Glutamatergic neuron (in vitro differentiated cells): ENCODE measurements around the gene LGI1. TPM values are rescaled to one million over a fixed set of nuclear protein-coding genes. Genes with fewer than 3 reads are reported as not detected.

Source experiments
- DNase-seq: peaks from one replicate; pipeline ENCODE4 v3.0.0; 2022
- H3K27ac Mint-ChIP-seq: one replicate; pipeline ENCODE4 v1.8.0; 2020; ENCODE audit warnings: mild to moderate bottlenecking, mixed read lengths, inconsistent platforms; ENCODE audit not compliant: unreplicated experiment
- H3K27me3 Mint-ChIP-seq: one replicate; pipeline ENCODE4 v1.8.0; 2020; ENCODE audit warnings: mild to moderate bottlenecking, moderate library complexity, mixed read lengths, inconsistent platforms; ENCODE audit not compliant: unreplicated experiment
- H3K36me3 Mint-ChIP-seq: one replicate; pipeline ENCODE4 v1.8.0; 2020; ENCODE audit warnings: mild to moderate bottlenecking, mixed read lengths, inconsistent platforms; ENCODE audit not compliant: unreplicated experiment
- H3K4me1 Mint-ChIP-seq: one replicate; pipeline ENCODE4 v1.8.0; 2020; ENCODE audit warnings: mild to moderate bottlenecking, low read depth, mixed read lengths, inconsistent platforms; ENCODE audit not compliant: unreplicated experiment
- H3K4me3 Mint-ChIP-seq: one replicate; pipeline ENCODE4 v1.8.0; 2020; ENCODE audit warnings: mild to moderate bottlenecking, mixed read lengths, inconsistent platforms; ENCODE audit not compliant: unreplicated experiment
- H3K9me3 Mint-ChIP-seq: one replicate; pipeline ENCODE4 v1.8.0; 2020; ENCODE audit warnings: mild to moderate bottlenecking, moderate library complexity, mixed read lengths, inconsistent platforms; ENCODE audit not compliant: unreplicated experiment
- total RNA-seq: library from RNA; stranded (reverse); fragmentation: NEBNext Ultra II Directional; extraction: Animal tissue kit (Norgen Biotek cat#: 25700); gene quantifications from one replicate; pipeline ENCODE4 v1.2.1, GENCODE V29; 2021; ENCODE audit not compliant: unreplicated experiment
- TF ChIP-seq, protein P1 (sequence below): fragments of 200-600 bp; sonication (generic); IDR thresholded peaks from one replicate; pipeline ENCODE4 v1.5.0; 2021; ENCODE audit not compliant: partially characterized antibody, unreplicated experiment

Gene LGI1
- total RNA-seq, 1 donor from 2014 or later: 174 TPM

DNA sequence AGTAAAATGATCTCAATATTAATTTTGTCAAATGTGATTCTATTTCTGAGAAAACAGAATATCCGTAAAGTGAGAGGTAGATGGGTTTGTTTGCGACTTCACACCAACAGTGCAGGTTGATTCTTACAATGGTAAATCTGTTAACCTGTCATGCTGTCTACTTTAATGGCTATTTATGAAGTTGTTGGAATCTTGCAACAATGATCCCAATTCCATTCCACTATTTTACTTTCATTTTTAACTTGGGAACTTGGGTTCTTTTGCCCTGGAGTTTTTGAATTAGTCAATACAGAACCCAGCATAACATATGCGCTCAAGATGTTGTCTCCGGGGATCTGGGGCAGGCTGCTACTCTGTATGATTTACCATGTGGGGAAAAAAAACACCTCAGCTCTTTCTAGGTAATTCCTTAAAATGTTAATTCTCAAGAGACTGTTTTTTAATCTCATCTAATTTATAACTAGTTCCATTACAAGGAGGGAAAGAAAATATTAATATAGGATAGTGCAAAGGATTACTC lies 1.2 kb downstream of the LGI1 start:
- H3K36me3 Mint-ChIP-seq: no peaks in the 10 kb centered on the region
- peak overlapping the region; percentile 99 for H3K27ac Mint-ChIP-seq
- peak; percentile 53 for DNase-seq

DNA sequence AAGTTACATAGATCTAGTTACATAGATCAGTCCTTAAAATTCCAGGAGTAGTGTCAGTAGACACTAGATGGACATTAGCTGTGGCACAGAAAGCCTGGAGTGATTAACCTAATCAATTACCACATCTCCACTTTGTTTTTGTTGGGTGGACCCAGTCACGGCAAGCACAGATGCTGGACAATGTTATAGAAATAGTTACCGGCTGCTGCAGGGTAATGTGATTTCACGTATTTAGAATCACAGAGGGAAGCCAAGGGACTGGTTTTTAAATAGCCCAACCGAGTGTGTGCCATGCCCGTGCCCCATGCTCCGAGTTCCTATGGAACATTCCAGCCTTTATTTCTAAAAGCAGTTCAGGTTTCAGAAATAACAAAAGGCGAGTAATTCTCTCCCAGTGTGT lies 2.8 kb downstream of the LGI1 start:
- H3K9me3 Mint-ChIP-seq: peaks cover 31% of the 10 kb centered on the region
- no peaks in the 10 kb centered on the region for H3K36me3 Mint-ChIP-seq
- H3K27me3 Mint-ChIP-seq: peaks cover 13% of the 10 kb centered on the region
- peaks cover 44% of the 10 kb centered on the region for H3K4me1 Mint-ChIP-seq
- DNase-seq: no peak
- peak overlapping the region; percentile 99 for H3K27ac Mint-ChIP-seq
- H3K4me3 Mint-ChIP-seq: peak overlapping the region; percentile 97
- TF ChIP-seq, protein P1, sequence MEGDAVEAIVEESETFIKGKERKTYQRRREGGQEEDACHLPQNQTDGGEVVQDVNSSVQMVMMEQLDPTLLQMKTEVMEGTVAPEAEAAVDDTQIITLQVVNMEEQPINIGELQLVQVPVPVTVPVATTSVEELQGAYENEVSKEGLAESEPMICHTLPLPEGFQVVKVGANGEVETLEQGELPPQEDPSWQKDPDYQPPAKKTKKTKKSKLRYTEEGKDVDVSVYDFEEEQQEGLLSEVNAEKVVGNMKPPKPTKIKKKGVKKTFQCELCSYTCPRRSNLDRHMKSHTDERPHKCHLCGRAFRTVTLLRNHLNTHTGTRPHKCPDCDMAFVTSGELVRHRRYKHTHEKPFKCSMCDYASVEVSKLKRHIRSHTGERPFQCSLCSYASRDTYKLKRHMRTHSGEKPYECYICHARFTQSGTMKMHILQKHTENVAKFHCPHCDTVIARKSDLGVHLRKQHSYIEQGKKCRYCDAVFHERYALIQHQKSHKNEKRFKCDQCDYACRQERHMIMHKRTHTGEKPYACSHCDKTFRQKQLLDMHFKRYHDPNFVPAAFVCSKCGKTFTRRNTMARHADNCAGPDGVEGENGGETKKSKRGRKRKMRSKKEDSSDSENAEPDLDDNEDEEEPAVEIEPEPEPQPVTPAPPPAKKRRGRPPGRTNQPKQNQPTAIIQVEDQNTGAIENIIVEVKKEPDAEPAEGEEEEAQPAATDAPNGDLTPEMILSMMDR: no peak

More for the DNA sequence above, 1.2 kb downstream of the LGI1 start:
- peak overlapping the region; percentile 97 for H3K4me3 Mint-ChIP-seq
- peaks cover 55% of the 10 kb centered on the region for H3K4me1 Mint-ChIP-seq
- H3K27me3 Mint-ChIP-seq: peaks cover 13% of the 10 kb centered on the region
- peaks cover 31% of the 10 kb centered on the region for H3K9me3 Mint-ChIP-seq
- TF ChIP-seq, protein P1: no peak

DNA sequence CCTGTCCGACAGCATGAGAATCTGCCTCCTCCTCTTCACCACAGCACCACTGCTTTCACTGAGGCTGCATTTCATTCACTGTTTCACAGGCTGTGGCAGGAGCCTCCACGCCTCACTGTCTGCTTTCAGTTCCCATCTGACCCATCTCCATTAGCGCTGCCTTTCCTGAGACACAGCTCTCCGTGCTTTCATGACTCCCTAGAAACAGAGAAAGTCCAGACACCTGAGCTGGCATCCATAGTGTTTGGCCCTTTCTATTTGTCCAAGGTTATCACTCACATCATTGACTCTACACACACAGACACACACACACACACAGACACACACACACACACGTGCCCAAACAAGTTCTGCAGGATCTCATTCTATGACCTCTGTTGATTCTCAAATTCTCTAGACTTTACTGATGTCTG lies 5.2 kb downstream of the LGI1 start:
- H3K4me3 Mint-ChIP-seq: peak overlapping the region; percentile 81

DNA sequence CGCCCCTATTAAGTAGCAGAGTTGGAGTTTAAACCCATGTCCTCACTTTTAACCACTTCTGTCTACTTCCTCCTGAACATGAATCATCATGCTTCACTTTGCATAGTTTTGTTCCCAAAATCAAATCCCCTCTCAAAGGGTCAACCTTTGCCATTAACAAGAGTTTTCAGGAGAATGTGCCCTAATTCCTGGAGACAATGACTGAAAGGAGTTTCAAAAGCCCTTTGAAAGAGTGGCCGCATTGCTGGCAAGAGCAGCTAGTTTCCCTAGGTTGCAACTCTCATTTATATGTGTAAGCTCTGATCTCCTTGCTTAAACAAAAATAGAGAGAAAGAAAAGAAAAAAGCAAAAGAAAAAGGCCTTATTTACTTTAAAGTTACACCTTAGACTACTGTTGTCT lies 9.2 kb downstream of the LGI1 start:
- TF ChIP-seq, protein P1: no peak
- Mint-ChIP-seq H3K9me3 (peaks cover 4% of the 10 kb centered on the region), H3K4me1 (peaks cover 28% of the 10 kb centered on the region), H3K27me3 (no peaks in the 10 kb centered on the region), H3K27ac (no peak overlapping the region), H3K36me3 (peaks cover 7% of the 10 kb centered on the region), H3K4me3 (no peak overlapping the region)
- DNase-seq: no peak

More for the DNA sequence above, 5.2 kb downstream of the LGI1 start:
- DNase-seq: no peak
- peak overlapping the region; percentile 31 for H3K27ac Mint-ChIP-seq
- TF ChIP-seq, protein P1: no peak
- H3K27me3 Mint-ChIP-seq: peaks cover 8% of the 10 kb centered on the region
- H3K36me3 Mint-ChIP-seq: peaks cover 7% of the 10 kb centered on the region
- H3K9me3 Mint-ChIP-seq: peaks cover 22% of the 10 kb centered on the region
- H3K4me1 Mint-ChIP-seq: peaks cover 31% of the 10 kb centered on the region

DNA sequence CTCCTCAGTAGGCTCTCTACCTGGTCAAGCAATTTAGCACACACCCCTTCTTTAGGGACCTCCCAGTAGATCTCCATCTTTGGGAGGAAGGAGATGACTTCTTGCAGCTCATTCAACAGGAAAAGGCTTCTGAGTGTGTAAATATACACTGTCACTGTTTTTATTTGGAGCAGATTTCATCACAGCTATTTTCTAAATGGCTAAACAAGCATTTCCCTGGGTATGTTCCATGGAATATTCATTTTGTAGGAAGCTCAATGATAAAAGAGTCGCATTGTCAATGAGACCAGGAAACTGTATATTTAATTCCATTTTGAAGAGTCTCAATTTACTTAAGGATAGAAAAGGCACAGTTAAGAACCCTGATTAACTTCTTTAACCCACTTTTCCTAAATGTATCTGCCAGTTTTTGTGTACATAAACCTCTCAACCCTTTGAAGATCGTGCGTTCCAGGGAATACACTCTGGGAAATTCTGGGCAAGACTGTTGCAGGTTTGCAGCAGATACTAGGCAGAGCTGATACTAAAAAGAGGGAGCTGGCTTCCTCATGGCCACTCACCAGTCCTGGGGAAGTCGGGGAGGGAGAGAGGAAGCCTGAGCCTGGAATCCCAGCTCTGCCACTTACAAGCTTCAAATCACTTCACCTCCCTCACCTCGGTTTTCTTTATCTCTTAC lies 10.1 kb downstream of the LGI1 start:
- Mint-ChIP-seq H3K4me3 (no peak overlapping the region), H3K4me1 (peaks cover 24% of the 10 kb centered on the region), H3K36me3 (peaks cover 7% of the 10 kb centered on the region), H3K9me3 (peaks cover 4% of the 10 kb centered on the region), H3K27ac (no peak overlapping the region), H3K27me3 (no peaks in the 10 kb centered on the region)
- TF ChIP-seq, protein P1: no peak
- no peak for DNase-seq
